K562 (cell line): ENCODE measurements around the gene TLCD1. TPM values are rescaled to one million over a fixed set of nuclear protein-coding genes. Genes with fewer than 3 reads are reported as not detected.
A peak's percentile ranks its signal among the peaks of the same experiment; 100 is the strongest.

ENCODE experiments used
- BCL6 ChIP-seq: fragments of 250-450 bp; sonication (Bioruptor Pico); IDR thresholded peaks from 2 replicates; pipeline ENCODE4 v1.4.0; 2020
- CBX3 ChIP-seq, 2 experiments: IDR thresholded peaks; 1 replicate in 1 of 2; 2 replicates in 1 of 2; pipeline ENCODE4 v1.6.1; 2012; ENCODE audit warnings: inconsistent platforms in 2 of 2, low read length in 2 of 2, borderline replicate concordance in 1 of 2, control low read depth in 1 of 2
- CREM ChIP-seq: IDR thresholded peaks from 2 replicates; pipeline ENCODE4 v1.6.1; 2014; ENCODE audit warnings: antibody characterized with exemption, low read depth
- CTBP1 ChIP-seq: fragments of 450-650 bp; IDR thresholded peaks from 2 replicates; pipeline ENCODE4 v1.6.1; 2016; ENCODE audit warnings: borderline replicate concordance
- E2F6 ChIP-seq, 2 experiments: IDR thresholded peaks; 2 replicates each; pipeline ENCODE4 v1.6.1; 2011; ENCODE audit warnings: borderline replicate concordance in 1 of 2, control low read depth in 1 of 2, low read depth in 1 of 2, low read length in 1 of 2, mild to moderate bottlenecking in 1 of 2, mixed read lengths in 1 of 2, moderate library complexity in 1 of 2; ENCODE audit not compliant: insufficient read depth in 1 of 2, insufficient read length in 1 of 2, poor library complexity in 1 of 2, severe bottlenecking in 1 of 2; ENCODE audit errors: extremely low read depth in 1 of 2
- ESRRB ChIP-seq: fragments of 250-450 bp; sonication (Bioruptor Pico); IDR thresholded peaks from 2 replicates; pipeline ENCODE4 v1.5.0; 2020; ENCODE audit warnings: mild to moderate bottlenecking, moderate library complexity, borderline replicate concordance
- GTF2A2 ChIP-seq: IDR thresholded peaks from 2 replicates; pipeline ENCODE4 v1.6.1; 2016; ENCODE audit warnings: mild to moderate bottlenecking, missing genetic modification characterization, missing compliant biosample characterization
- KAT7 ChIP-seq: sonication (generic); formaldehyde crosslinking; IDR thresholded peaks from 2 replicates; pipeline ENCODE4 v1.8.0; 2022; ENCODE audit warnings: missing genetic modification reagents, mild to moderate bottlenecking, borderline replicate concordance
- L3MBTL2 ChIP-seq: fragments of 450-650 bp; IDR thresholded peaks from 2 replicates; pipeline ENCODE4 v1.6.1; 2016; ENCODE audit warnings: mild to moderate bottlenecking, moderate library complexity
- MAZ ChIP-seq, 2 experiments: fragments of 450-650 bp in 1 of 2; sonication (generic) in 1 of 2; formaldehyde crosslinking; IDR thresholded peaks in 1 of 2; conservative IDR thresholded peaks in 1 of 2; 2 replicates each; pipeline versions ENCODE4 v1.4.0 to v1.5.0; 2020; ENCODE audit warnings: mild to moderate bottlenecking in 1 of 2, missing genetic modification reagents in 1 of 2
- MTA2 ChIP-seq: fragments of 450-650 bp; IDR thresholded peaks from 2 replicates; pipeline ENCODE4 v1.6.1; 2016; ENCODE audit warnings: low read depth
- MYC ChIP-seq, 2 experiments: fragments of 250-450 bp in 1 of 2; sonication (Bioruptor Pico) in 1 of 2; IDR thresholded peaks; 2 replicates each; pipeline versions ENCODE4 v1.5.1 to v1.6.1; 2012 to 2021; ENCODE audit warnings: low read depth in 2 of 2, borderline replicate concordance in 1 of 2, improper control_type of control experiment in 1 of 2, low read length in 1 of 2, mild to moderate bottlenecking in 1 of 2, moderate library complexity in 1 of 2
- NCOR1 ChIP-seq: fragments of 450-650 bp; IDR thresholded peaks from 2 replicates; pipeline ENCODE4 v1.6.1; 2016; ENCODE audit warnings: mild to moderate bottlenecking, moderate library complexity
- RBBP5 ChIP-seq: fragments of 200-600 bp; sonication (generic); IDR thresholded peaks from 2 replicates; pipeline ENCODE4 v1.6.1; 2012; ENCODE audit warnings: borderline replicate concordance, mild to moderate bottlenecking, low read length, control low read depth, inconsistent platforms; ENCODE audit not compliant: insufficient read depth, poor library complexity, severe bottlenecking
- SPI1 ChIP-seq: IDR thresholded peaks from 2 replicates; pipeline ENCODE4 v1.6.1; 2011; ENCODE audit warnings: low read depth, low read length, control low read depth, borderline replicate concordance
- SREBF2 ChIP-seq: sonication (generic); formaldehyde crosslinking; IDR thresholded peaks from 2 replicates; pipeline ENCODE4 v1.4.0; 2020; ENCODE audit warnings: mild to moderate bottlenecking, missing genetic modification reagents
- TAL1 ChIP-seq: fragments of 450-650 bp; IDR thresholded peaks from 2 replicates; pipeline ENCODE4 v1.6.1; 2016; ENCODE audit warnings: mild to moderate bottlenecking
- TCF15 ChIP-seq: fragments of 250-450 bp; sonication (Bioruptor Pico); IDR thresholded peaks from 2 replicates; pipeline ENCODE4 v1.8.0; 2022; ENCODE audit warnings: moderate library complexity, mild to moderate bottlenecking, inconsistent platforms
- ZC3H4 ChIP-seq: sonication (generic); formaldehyde crosslinking; IDR thresholded peaks from 2 replicates; pipeline ENCODE4 v1.9.0; 2021; ENCODE audit warnings: missing genetic modification reagents, borderline replicate concordance
- ZNF146 ChIP-seq: IDR thresholded peaks from one replicate; pipeline ENCODE4 v1.6.1; 2018; ENCODE audit warnings: missing compliant biosample characterization; ENCODE audit not compliant: unreplicated experiment
- ZNF197 ChIP-seq: fragments of 200-800 bp; sonication (Bioruptor generic); IDR thresholded peaks from 2 replicates; pipeline ENCODE4 v1.6.1; 2016; ENCODE audit warnings: low read depth, missing genetic modification characterization, missing compliant biosample characterization
- ZNF23 ChIP-seq: fragments of 250-450 bp; sonication (Bioruptor Pico); IDR thresholded peaks from 2 replicates; pipeline ENCODE4 v1.4.0; 2020; ENCODE audit warnings: mild to moderate bottlenecking
- ZNF354B ChIP-seq: fragments of 250-450 bp; sonication (Bioruptor Pico); IDR thresholded peaks from 2 replicates; pipeline ENCODE4 v1.4.0; 2020
- ZNF395 ChIP-seq: fragments of 200-800 bp; sonication (Bioruptor generic); IDR thresholded peaks from 2 replicates; pipeline ENCODE4 v1.6.1; 2017; ENCODE audit warnings: missing genetic modification characterization, missing compliant biosample characterization
- ZNF830 ChIP-seq: fragments of 250-450 bp; sonication (Bioruptor Pico); IDR thresholded peaks from 2 replicates; pipeline ENCODE4 v1.5.0; 2021; ENCODE audit warnings: mild to moderate bottlenecking
- polyA plus RNA-seq, 8 experiments: library from polyadenylated mRNA; depleted of rRNA in 4 of 8; stranded (reverse) in 5 of 8; unstranded in 3 of 8; fragments of >200 nt; fragmentation: Nextera tagmentation in 2 of 8; fragmentation: Illumina TruSeq in 1 of 8; extraction: Ambion mirVana in 2 of 8; extraction: Trizol in 1 of 8; gene quantifications; 2 replicates each; pipeline versions ENCODE4 v1.2.1 to v1.2.3, GENCODE V29; 2011 to 2014; ENCODE audit warnings: inconsistent platforms in 1 of 8, missing spikeins in 1 of 8
- total RNA-seq, 7 experiments: library from RNA; depleted of rRNA in 6 of 7; stranded (reverse); fragments of >200 nt in 6 of 7; fragmentation: Illumina TruSeq in 2 of 7; extraction: Trizol in 2 of 7; gene quantifications; 2 replicates each; pipeline versions ENCODE4 v1.2.1 to v1.2.3, GENCODE V29; 2011 to 2021; ENCODE audit warnings: low replicate concordance in 1 of 7

TLCD1 gene
- total and polyA plus RNA-seq, 9 of the 15 experiments (the other 6 are each of a cell fraction or from before 2014, with no cell fraction given): 6.8 to 37.7 (median 21.7) TPM

- TF ChIP-seq TAL1 (no peak; the same call in 1 of the 2 replicates), NCOR1 (no peak), RBBP5 (peak; percentile 23), ZNF146 (CRISPR knock-in tag) (no peak), ZNF23 (CRISPR knock-in tag) (no peak), CBX3 (IDR thresholded peaks at IDR 0.05; ENCODE audit: borderline replicate concordance in 1 of 2, low read length in 2 of 2) (no peak), SPI1 (peak; percentile 57; the same call in 1 of the 2 replicates), GTF2A2 (tag) (no peak), BCL6 (CRISPR knock-in tag) (no peak), CTBP1 (peak; percentile 86; the same call in 1 of the 2 replicates), MYC (IDR thresholded peaks at IDR 0.05; ENCODE audit: low read depth, low read length) (peak; percentile 94), MYC (CRISPR knock-in tag; IDR thresholded peaks at IDR 0.05; ENCODE audit: borderline replicate concordance, low read depth) (no peak), TCF15 (peak; percentile 70; the same call in 1 of the 2 replicates), ZNF197 (CRISPR knock-in tag) (no peak), ZNF354B (CRISPR knock-in tag) (no peak), KAT7 (CRISPR knock-in tag) (peak; percentile 88; the same call in 1 of the 2 replicates), ZNF830 (CRISPR knock-in tag) (no peak), ZC3H4 (CRISPR knock-in tag) (no peak), MAZ (CRISPR knock-in tag; conservative IDR thresholded peaks at IDR 0.05 in 1 of 2, IDR thresholded peaks at IDR 0.05 in 1 of 2) (peak; percentile 99), E2F6 (IDR thresholded peaks at IDR 0.05; ENCODE audit: borderline replicate concordance in 1 of 2, extremely low read depth in 1 of 2, insufficient read depth in 1 of 2, insufficient read length in 1 of 2, low read depth in 1 of 2, low read length in 1 of 2, poor library complexity in 1 of 2, severe bottlenecking in 1 of 2) (peak; percentile 79 to 89), L3MBTL2 (peak; percentile 83), SREBF2 (0 out of 2 replicates have a peak, but pooled peaks have one; percentile 19), ESRRB (CRISPR knock-in tag) (no peak), ZNF395 (CRISPR knock-in tag) (no peak), MTA2 (no peak), CREM (peak; percentile 77; the same call in 1 of the 2 replicates)
Observed at GRCh38 chr17:28726627-28727491, 826 bp upstream of the TLCD1 start (continued).
